GM19452 (cell line): ENCODE results near the gene ADK.

Source experiments
- ATAC-seq: cut with Tn5 transposase; IDR thresholded peaks from one replicate; pipeline ENCODE4 v1.9.1; 2021; ENCODE audit not compliant: unreplicated experiment

ADK gene

GRCh38 chr10:74231375-74231774, 80.4 kb downstream of the ADK start:
- no peak for ATAC-seq

- ATAC-seq, result no peak
Measured at GRCh38 chr10:74233281-74233680, 82.3 kb downstream of the ADK start.

GRCh38 chr10:74234569-74234968, 83.5 kb downstream of the ADK start:
- ATAC-seq, result no peak

- ATAC-seq, result no peak
Measured at GRCh38 chr10:74238031-74238431, 87.0 kb downstream of the ADK start.

- no peak for ATAC-seq
Measured at GRCh38 chr10:74238516-74238915, 87.5 kb downstream of the ADK start.

- no peak for ATAC-seq
Measured at GRCh38 chr10:74243067-74243466, 92.0 kb downstream of the ADK start.

- no peak for ATAC-seq
Measured at GRCh38 chr10:74244097-74244685, 93.2 kb downstream of the ADK start.

GRCh38 chr10:74244807-74245206, 93.8 kb downstream of the ADK start:
- no peak for ATAC-seq

- no peak for ATAC-seq
Measured at GRCh38 chr10:74246495-74246894, 95.5 kb downstream of the ADK start.

GRCh38 chr10:74249865-74250264, 98.8 kb downstream of the ADK start:
- no peak for ATAC-seq

GRCh38 chr10:74255214-74255613, 104.2 kb downstream of the ADK start:
- no peak for ATAC-seq

- no peak for ATAC-seq
Measured at GRCh38 chr10:74255888-74256357, 104.9 kb downstream of the ADK start.

- no peak for ATAC-seq
Measured at GRCh38 chr10:74262856-74263255, 111.8 kb downstream of the ADK start.

- ATAC-seq, result no peak
Measured at GRCh38 chr10:74263996-74264395, 113.0 kb downstream of the ADK start.

- no peak for ATAC-seq
Measured at GRCh38 chr10:74272288-74272687, 121.3 kb downstream of the ADK start.

GRCh38 chr10:74275755-74276290, 124.8 kb downstream of the ADK start:
- no peak for ATAC-seq

- no peak for ATAC-seq
Measured at GRCh38 chr10:74276416-74276815, 125.4 kb downstream of the ADK start.

GRCh38 chr10:74282151-74282847, 131.3 kb downstream of the ADK start:
- no peak for ATAC-seq

GRCh38 chr10:74282848-74283210, 131.8 kb downstream of the ADK start:
- ATAC-seq, result no peak

- ATAC-seq, result no peak
Measured at GRCh38 chr10:74289188-74289587, 138.2 kb downstream of the ADK start.

- ATAC-seq, result no peak
Measured at GRCh38 chr10:74289951-74290350, 138.9 kb downstream of the ADK start.

GRCh38 chr10:74290708-74291107, 139.7 kb downstream of the ADK start:
- no peak for ATAC-seq
